GM15510 (cell line): ENCODE results near the gene PHLDB2.

Experiments
- POLR2A ChIP-seq: IDR thresholded peaks from 3 replicates; pipeline ENCODE4 v1.6.1; 2011; ENCODE audit warnings: borderline replicate concordance; ENCODE audit not compliant: insufficient read length; ENCODE audit errors: extremely low read depth

Gene PHLDB2

DNA sequence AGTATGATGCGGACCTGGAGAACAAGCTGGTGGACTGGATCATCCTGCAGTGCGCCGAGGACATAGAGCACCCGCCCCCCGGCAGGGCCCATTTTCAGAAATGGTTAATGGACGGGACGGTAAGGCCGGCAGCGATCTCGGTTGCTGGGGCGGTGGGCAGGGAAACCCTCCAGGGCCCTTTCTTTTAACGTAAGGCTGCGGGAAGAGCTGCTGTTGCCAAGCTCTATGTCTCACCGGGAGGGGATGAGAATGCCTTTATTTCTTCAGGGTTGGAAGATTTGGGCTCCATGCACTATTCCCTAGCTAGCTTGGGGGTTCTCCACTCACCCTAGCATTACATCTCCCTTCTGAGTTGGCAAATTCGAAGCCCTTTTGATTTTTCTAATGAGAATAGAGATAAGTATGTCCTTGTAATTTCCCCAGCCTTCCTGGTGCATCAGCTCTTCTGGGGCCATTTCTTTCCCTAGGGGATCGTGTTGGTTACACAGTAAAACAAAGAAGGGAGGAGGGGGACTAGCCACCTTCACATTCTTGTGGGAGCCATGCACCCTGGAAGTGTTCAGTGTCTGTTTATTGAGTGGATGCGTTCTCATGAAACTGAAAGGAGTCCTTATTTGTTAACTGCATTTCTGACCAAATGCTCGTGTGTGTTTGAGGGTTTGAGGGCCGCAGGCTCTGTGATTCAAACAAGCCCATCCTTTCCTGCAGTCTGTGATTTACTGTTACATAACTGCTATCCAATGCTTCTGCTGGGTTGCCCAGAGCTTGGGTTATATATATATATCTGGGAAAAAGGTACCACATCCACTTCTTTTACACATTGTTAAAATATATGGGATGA lies 140.6 kb downstream of the PHLDB2 start:
- no peak for TF ChIP-seq POLR2A

DNA sequence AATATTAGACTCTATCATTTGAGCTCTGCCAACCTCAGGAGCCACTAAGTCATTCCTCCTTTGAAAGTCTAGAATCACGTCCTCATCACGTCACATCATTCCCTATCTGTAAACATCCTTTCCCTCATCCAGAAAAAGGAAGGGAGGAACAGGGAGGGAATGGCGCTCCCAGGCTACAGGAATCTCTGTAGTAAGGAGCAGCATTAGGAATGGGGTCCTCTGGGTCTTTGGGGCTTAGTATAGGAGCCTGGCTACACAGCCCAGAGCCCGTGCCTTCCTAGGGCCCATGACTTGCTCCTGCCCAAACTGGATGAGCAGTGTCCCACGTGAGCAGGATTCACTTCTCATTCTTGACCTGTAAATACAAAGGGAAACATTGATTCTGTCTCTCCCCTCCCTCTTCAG lies 141.3 kb downstream of the PHLDB2 start:
- no peak for TF ChIP-seq POLR2A

DNA sequence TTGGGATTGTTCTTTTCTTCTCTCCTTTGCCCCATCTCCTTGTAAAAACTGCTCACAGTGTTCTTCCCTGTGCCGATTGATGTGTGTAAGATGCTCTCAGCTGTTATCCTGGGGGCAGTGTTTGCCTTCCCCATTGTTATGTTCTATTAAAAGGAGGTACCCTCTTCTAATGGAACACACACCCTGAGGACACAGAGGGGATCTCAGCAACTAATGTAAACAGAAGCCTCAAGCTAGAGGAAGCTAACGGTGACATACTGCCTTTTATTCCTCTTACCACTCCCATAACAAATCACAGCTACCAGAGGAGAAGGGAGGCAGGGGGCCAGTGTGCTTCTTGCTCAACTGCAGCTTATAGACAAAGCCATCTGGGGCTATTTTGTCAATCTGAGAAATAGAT lies 141.9 kb downstream of the PHLDB2 start:
- TF ChIP-seq POLR2A = no peak

DNA sequence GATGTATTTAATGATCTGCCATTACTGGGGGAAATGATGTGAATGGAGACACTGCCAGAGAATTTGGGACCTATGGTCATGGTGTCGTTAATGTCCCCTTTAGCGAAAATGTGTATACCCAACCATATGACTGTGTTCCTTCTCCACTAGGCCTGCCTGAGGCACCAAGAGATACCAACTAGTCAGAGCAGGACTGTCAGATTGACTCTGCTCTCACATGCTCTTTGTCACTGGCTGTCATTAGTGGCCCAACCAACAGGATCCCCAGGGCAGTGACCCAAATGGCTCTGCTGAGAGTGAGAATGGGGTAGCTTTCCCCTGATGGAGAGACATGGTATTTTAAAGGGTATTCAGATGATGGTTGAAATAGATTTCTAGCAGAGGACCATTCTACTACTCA lies 142.5 kb downstream of the PHLDB2 start:
- TF ChIP-seq POLR2A = no peak

DNA sequence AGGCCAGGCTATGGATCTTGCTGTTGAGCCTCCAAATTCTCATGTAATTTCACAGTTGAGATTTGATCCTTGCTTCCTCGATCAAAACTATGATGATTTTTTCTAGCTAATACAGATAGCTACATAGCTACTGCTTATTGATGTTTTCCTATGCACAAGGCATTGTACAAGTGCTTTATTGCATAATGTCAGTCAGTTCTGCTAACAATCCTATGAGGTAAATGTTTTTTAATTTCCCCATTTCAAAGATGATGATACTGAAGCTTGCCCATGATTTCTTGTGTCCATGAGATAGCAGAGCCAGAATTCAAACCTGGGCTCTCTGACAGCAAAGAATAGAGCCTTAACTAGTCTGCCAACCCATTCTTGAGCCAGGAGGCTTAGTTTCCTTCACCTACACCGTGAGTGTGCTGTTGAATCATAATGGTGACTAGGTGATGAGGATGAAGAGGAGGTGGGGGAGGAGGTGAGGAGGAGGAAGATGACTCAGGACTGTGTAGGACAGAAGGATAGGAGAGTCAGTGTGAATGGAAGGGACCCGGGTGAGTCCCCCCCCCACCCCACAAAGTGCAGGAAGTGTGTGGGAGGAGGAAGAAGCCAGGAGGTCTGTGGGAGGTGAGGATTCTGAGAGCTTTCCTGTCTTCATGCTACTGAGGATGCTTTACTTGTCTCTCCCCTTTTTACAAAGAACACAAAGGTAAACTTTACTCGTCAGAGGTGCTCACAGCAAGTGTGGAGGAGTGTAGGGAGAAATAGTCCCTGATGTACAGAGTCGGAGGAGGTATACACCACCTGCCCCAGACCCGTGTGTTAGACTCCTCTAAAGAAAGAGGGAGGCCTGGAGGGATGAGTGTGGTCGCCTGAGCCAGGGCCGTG lies 143.3 kb downstream of the PHLDB2 start:
- no peak for TF ChIP-seq POLR2A

DNA sequence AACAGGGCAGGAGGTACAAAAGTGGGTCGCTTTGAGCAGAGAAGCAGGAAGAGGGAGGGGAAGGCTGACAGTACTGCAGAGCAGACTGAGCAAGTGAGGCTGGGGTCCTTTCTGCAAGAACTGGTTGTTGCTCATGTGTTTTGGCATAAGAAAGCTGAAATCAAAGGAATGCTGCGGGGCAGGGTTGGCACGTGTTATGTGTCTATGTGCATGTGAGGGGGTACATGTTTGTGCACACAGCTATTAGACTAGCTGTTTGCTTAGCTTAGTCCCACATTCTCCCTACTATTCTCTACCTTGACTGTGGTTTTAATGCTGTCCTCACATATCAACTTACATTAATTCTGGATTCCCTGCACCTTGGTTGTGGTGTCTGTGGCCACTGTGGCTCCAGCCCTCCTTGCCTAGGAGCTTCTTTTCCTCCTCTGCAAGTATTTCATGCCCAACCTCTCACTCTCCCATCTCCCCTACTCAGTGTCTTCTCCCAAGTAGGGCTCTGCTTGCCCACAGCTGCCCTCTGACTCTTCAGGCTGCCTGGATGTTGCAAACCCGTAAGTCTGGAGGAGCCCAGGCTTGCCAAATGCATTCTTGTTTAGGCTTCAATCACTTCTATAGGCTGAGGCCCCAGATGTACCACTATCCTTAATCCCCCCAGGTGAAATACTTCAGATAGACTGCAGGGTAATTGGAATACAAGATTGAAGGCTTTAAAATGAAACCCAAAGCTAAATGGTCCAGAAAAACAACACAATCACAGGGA lies 144.4 kb downstream of the PHLDB2 start:
- no peak for TF ChIP-seq POLR2A

DNA sequence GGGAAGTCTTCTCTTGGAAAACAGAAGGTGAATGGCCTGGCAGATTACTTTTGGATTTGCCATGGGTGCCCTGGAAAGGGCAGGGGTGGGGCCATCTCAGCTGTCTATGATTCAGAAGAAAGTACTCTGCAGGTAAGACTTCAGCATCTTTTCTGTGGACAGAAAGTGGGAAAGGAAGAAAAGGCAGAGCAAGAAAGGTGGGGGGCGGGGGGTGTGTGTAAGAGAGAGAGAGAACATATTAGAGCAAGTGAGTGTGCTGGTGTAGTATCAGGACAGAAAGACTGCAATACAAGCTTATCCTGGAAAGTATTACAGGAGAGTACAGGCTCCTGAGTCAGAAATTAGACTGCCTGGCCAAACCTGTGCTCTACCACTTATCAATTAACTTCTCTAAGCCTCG lies 145.1 kb downstream of the PHLDB2 start:
- TF ChIP-seq POLR2A = no peak

DNA sequence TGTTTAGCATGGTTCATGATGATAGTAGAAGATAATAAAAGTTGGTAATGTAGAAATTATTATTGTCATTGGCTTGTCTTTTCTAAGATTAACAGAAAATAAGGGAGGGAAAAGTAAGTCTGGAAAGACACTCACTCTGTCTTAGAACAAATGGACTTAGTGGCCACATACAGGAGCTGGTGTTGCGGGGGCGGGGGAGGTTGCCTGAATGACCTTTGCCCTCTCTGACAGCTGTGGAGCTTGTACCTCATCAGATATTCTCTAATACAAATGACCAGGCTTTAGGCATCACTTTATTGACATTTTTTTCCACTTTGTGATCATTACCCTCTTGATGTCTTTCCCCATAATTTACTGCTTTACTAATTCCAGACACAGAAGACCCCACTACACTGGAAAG lies 145.6 kb downstream of the PHLDB2 start:
- no peak for TF ChIP-seq POLR2A

DNA sequence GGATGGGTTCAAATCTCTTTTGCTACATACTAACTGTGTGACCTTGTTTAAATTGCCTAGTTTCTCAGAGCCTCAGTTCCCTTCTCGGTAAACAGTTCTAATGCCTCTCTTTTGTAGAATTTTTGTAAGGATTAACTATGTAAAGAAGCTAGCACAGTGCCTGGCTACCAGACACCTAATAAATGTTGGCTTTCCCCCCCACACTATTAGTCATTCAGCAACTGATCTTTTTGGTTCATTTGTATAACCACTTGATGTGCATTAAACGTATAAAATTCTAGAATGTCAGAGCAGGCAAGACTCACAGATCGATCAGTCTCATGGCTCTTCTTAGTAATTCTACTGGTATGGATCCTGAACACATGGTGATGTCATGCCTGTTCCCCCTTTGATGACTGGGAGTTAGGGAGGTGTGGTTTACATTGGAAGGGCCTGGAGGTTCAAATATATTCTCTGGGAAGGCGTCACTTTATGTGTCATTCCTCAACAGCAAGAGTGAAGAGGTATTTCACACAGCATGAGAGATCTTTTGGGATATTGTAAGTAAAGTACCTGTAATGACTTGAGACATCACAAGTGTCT lies 146.1 kb downstream of the PHLDB2 start:
- no peak for TF ChIP-seq POLR2A

DNA sequence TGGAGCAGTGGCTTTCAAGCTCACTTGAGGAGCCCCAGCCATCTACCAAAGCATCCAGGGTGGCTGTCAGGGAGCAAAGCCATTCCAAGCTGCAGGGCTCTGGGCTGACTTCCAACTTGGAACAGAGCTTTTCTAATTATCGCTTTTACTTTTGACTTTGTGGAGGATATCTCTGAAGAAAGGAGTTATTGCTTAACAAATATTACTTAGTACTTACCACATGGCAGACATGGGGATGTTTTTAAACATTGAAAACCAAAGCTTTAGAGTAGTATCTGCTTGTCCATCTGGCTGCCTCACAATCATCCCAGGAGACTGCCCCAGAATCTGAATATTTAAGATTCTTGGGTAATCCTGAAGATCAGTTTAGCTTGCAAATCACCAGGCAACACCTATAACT lies 148.6 kb downstream of the PHLDB2 start:
- TF ChIP-seq POLR2A = no peak

DNA sequence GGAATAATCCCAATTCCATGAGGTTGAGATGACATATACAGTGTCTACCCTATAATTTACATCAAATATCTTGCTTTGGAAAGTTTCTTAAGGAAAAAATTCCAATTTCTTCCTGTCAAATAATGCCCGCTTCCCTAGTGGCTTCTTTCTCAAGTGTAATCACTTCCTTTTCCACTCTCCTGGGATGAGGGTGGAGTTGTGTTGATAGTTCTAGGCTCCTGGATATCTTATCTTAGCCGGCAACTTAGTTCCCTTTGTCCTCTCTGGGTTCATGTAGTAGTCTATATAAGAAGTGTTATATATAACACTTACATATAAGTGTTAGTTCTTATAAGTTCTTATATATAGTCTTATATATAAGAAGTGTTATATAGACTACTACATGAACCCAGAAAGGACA lies 150.6 kb downstream of the PHLDB2 start:
- no peak for TF ChIP-seq POLR2A

DNA sequence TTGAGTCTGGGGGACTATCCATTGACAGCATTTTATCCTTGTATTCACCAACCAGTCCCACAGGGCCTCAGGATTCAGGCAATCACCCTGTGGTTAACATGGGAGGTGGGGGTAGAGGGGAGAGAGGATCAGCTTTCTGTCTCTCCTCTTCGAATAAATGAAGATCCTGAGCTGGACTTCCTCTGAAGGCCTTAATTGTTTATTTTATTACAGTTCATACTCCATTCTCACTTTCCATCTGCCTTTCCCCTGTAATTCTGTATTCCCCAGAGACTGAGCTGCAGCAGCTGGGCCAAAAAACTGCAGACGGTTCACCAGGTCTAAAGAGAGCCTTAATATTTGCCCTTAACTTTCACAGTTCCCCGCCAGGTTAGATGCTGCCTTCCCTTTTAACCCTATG lies 151.6 kb downstream of the PHLDB2 start:
- no peak for TF ChIP-seq POLR2A

DNA sequence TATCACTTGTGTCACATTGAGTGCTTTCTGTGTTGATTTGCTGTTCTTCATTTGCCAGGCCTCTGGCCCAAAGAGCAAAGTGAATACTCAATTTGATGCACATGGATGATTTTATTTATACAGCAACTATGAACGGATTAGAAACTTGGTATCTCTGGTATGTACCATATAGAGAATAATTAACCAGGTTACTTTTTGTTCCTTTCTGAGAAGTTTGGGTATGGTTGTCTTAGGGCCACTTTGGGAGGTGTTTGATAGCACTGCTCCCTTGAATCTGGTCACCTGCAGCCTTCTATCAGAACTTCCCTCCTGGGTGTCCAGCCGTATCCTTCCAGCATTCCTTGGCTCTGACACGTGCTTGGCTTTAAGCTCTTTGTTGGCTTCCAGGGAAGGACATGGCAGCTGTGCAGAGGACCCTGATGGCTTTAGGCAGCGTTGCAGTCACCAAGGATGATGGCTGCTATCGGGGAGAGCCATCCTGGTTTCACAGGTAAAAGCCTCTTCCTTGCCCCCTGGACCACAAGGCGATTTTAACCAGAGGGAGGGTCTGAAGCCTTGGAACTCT lies 152.4 kb downstream of the PHLDB2 start:
- TF ChIP-seq POLR2A = no peak
